LNCaP clone FGC (cell line): ENCODE results near the gene TENT4B.

Experiments
- DNase-seq: peaks from one replicate; pipeline ENCODE4 v3.0.0-alpha.2; 2011; ENCODE audit warnings: low read depth
- H3K4me3 ChIP-seq: 2 replicates; pipeline ENCODE4 v1.5.1; 2011; ENCODE audit warnings: mild to moderate bottlenecking, low read depth, low read length, control low read depth
- TF ChIP-seq, protein P1 (sequence below): IDR thresholded peaks from 2 replicates; pipeline ENCODE4 v1.5.1; 2012; ENCODE audit warnings: mild to moderate bottlenecking; ENCODE audit not compliant: control insufficient read depth, insufficient read depth; ENCODE audit errors: extremely low read depth

The TENT4B gene

DNA sequence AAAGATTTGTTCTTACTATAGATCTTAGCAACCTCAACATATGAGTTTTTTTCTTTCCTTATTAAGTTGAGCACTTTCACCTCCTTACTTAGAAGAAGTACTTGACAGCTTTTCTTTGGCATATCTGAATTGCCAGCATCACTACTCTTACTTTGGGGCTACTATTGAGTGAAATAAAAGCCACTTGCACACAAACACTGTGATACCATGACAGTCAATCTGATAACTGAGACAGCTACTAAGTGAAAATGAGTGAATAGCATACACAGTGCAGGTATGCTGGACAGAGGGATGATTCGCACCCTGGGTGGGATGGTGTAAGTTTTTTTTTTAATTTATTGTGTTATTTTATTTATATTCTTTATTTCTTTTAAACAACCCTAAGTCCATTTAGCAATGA, 13.5 kb upstream of the TENT4B start:
- TF ChIP-seq, protein P1, sequence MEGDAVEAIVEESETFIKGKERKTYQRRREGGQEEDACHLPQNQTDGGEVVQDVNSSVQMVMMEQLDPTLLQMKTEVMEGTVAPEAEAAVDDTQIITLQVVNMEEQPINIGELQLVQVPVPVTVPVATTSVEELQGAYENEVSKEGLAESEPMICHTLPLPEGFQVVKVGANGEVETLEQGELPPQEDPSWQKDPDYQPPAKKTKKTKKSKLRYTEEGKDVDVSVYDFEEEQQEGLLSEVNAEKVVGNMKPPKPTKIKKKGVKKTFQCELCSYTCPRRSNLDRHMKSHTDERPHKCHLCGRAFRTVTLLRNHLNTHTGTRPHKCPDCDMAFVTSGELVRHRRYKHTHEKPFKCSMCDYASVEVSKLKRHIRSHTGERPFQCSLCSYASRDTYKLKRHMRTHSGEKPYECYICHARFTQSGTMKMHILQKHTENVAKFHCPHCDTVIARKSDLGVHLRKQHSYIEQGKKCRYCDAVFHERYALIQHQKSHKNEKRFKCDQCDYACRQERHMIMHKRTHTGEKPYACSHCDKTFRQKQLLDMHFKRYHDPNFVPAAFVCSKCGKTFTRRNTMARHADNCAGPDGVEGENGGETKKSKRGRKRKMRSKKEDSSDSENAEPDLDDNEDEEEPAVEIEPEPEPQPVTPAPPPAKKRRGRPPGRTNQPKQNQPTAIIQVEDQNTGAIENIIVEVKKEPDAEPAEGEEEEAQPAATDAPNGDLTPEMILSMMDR = no peak
- DNase-seq = no peak
- no peak overlapping the region for H3K4me3 ChIP-seq

DNA sequence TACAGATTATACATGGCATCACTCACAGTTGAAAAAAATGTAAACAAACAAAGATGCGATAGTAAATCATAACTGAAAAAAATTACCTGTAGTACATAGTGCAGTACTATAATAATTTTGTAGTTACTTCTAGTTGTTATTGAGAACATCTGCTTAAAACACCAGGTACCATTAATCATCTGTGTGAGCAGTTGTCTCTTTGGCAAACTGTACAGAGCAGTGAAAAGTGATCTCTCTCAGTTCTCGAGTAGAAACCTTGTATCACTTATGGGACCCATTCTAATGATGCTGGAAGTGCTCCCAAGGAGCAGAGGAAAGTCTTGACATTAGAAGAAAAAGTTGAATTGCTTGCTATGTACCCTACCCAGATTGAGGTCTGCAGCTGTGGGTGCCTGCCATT, 8.9 kb upstream of the TENT4B start:
- TF ChIP-seq, protein P1 = no peak
- H3K4me3 ChIP-seq = no peak overlapping the region
- no peak for DNase-seq

DNA sequence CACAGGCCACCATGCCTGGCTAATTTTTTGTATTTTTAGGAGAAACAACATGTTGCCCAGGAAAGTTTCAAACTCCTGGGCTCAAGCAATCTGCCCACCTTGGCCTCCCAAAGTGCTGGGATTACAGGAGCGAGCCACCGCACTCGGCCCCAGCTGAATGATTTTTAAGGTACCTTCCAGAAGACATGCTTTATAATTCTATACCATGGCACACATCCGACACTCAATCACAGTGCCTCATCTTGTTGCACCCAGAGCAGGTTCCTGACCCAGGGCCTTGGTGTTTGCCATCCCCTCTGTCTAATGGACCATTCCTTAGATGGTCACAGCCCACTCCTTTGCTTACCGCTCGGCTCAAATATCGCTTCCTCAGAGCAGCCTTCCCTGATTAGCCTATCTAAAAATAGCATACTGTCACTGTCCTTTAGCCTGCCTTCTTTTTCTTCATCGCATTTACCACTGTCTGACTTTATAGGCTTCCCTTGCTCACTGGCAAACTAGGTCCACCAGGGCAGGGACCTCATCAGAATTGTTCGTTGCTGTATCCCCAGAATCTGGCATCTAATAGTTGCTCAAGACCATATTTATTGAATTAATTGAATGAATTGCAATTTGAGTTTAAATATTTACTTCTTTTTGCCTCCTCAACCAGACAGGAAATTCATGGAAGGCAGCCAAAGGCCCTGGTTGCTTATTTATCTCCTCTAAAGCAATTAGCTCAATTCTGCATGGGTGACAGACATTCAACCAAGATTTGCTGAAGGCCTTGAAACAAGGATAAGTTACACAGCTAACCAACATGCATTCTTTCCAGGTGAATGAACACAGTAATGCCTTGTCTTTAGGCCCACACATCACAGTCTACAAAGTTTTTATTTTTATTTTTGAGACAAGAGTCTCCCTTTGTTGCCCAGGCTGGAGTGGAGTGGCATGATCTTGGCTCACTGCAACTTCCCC, 6.3 kb upstream of the TENT4B start:
- DNase-seq = no peak
- H3K4me3 ChIP-seq = no peak overlapping the region
- TF ChIP-seq, protein P1 = no peak

- no peak for DNase-seq
- H3K4me3 ChIP-seq = no peak overlapping the region
- TF ChIP-seq, protein P1 = no peak
These were observed 1.8 kb upstream of the TENT4B start for GRCh38 chr16:50151322-50151721.

GRCh38 chr16:50151756-50152155, 1.4 kb upstream of the TENT4B start:
- TF ChIP-seq, protein P1 = no peak
- DNase-seq = no peak
- no peak overlapping the region; the same call in 1 of the 2 replicates for H3K4me3 ChIP-seq

- DNase-seq = no peak
- TF ChIP-seq, protein P1 = no peak
- peak overlapping the region; percentile 66 for H3K4me3 ChIP-seq
These were observed 727 bp upstream of the TENT4B start for GRCh38 chr16:50152351-50152806.
